ENCODE data around the gene GSTT2B.
"Not testable (repeated sequence)": the region's sequence is repeated elsewhere in the genome, so short reads cannot be mapped to it uniquely, and the experiment has no call there.

Gene GSTT2B, protein sequence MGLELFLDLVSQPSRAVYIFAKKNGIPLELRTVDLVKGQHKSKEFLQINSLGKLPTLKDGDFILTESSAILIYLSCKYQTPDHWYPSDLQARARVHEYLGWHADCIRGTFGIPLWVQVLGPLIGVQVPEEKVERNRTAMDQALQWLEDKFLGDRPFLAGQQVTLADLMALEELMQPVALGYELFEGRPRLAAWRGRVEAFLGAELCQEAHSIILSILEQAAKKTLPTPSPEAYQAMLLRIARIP

DNA sequence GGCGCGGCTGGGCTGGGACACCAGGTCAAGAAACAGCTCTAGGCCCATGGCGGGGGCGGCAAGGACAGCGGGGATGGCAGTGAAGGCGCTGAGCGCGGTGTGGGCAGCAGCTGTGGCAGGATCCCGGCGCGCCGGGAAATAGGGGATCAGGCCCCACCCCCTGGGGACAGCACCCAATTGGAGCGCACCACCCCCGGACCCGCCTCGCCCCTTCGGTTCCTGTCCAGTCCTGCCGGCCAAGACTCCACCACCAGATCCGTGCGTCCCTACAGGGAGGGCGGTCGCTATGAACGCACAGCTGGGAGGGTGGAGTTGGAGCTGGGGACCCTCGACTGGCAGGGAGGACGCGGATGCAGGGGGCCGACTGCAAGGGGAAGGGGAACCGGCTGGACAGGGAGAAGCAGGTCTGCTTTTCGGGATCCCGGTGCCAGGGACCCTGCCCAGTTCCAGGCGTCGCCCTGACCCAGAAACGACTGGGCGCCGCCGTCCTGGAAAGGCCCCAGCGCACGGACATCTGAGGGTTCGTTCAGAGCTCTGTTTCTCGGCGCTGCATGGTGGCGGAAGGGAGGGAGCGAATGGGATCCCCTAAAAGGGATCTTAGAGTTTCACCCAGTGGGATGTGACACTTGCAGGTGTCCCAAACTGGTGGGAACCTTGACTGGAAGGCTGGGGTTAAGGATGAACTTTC, at the start of gene GSTT2B:
TSS of gene GSTT2B (minus strand) at position 112 of the 688 bp plus-strand sequence. CDS start at position 48, 64 bp downstream.
- DNase-seq: not testable (repeated sequence)

DNA sequence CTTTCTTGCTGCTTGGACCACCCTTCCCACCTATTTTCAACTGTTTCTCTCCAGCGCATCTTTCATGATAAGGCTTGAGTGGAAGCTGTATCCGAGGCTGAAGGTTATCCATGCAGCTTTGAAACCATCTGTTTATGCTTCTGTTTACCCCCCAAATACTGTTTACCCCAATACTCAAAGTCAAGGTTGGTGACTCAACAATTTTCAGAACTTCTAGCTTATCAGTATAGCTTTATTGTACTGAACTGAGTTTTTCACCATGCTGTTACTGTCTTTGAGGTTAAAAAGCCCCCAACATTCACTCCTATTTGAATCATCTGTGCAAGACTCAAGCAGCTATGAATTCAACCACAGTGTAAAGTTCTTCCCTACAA, 49.0 kb upstream of the GSTT2B start:
- no peak for DNase-seq

- DNase-seq: no peak
Measured at GRCh38 chr22:24009227-24010017, 48.4 kb upstream of the GSTT2B start.

GRCh38 chr22:24008381-24009226, 47.6 kb upstream of the GSTT2B start:
- DNase-seq: no peak

- no peak for DNase-seq
Measured at GRCh38 chr22:24008022-24008283, 47.0 kb upstream of the GSTT2B start.

- DNase-seq: no peak
Measured at GRCh38 chr22:24007253-24008021, 46.4 kb upstream of the GSTT2B start.

- DNase-seq: no peak
Measured at GRCh38 chr22:24006914-24007214, 45.9 kb upstream of the GSTT2B start.

DNA sequence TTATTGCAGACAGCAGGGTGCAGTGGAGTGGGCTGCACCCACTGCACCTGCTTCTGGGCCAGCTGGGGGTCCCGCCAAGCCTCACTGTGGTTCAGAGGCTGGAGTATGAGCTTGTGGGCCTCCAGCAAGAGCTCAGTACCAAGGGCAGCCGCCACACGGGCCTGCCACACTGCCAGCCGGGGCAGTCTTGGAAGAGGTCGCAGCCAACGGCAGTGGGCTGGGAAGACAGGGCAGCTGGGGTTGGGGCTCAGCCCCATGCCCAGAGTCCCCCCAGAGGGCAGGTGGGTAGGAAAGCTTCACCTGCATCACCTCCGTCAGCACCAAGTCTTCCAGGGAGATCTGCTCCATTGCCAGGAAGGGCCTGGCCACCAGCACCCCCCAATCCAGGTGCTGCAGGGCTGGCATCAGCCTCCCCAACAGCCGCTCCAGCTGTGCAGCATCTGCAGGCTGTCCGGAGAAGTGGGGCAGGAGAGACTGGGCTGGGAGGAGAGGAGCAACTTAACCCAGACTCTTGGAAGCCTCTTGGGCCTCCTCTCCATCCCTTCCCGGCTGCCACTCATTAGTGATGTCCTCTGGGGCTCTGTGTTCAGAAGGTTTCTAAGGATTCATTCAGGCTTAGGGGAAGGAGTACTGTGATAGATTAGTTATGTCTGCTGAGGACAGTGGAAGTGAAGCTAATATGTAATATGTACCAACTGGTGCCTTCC, 45.4 kb upstream of the GSTT2B start:
- DNase-seq: no peak

GRCh38 chr22:24005201-24005600, 44.2 kb upstream of the GSTT2B start, which contains the start of gene GSTT4:
GSTT4 (minus strand) TSS chr22:24005453; CDS start chr22:24005356, 97 bp downstream.
- DNase-seq: no peak

DNA sequence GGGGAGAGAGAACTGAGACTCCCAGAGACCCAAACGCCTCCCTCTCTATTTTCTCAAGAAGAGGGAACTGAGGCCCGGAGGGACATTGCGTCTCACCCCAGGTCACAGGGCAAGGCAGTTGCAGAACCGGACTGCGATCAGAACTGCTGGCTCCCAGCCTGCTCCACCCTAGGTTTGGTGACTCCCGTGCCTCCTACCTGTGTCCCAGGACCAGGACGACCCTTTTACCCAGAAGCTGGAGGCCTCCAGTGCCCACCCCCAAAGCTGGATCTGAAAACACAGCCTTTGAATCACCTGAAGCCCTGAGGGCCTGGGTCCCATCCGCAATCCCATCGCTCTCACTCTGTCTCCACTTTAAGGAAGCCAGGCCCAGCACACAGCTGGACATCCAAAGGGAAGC, 42.9 kb upstream of the GSTT2B start:
- DNase-seq: no peak

DNA sequence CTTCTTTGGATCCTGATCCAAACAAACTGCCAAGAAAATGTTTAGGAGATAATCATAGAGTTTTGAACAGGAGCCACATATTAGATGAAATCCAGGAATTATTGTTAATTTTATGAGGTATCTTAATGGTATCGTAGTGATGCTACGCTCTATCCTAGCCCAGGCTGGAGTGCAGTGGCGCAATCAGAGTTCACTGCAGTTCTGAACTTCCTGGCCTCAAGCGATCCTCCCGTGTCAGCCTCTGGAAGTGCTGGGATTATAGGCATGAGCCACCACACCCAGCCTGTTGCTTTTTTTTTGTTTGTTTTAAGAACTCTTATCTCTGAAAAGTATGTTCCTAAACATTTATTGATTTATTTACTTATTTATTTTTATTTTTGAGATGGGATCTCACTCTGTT, 41.9 kb upstream of the GSTT2B start:
- no peak for DNase-seq

- no peak for DNase-seq
Measured at GRCh38 chr22:24002272-24002671, 41.3 kb upstream of the GSTT2B start.

DNA sequence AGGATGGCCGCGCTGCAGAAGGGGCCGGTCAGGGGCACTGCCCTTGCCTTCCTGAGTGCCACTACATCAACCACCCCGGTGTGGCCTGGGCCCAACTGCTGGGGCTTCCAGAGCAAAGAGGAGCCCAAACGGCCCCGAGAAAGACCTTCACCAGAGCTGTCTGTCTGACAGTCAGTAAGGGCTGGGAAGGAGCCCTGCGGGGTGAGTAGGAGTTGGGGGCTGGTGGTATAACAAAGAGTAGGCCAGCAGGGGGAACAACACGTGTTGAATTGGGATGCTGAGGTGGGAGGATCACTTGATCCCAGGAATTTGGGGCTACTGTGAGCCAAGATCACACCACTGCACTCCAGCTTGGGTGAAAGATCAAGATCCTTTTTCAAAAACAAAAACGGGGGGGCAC, 40.3 kb upstream of the GSTT2B start:
- no peak for DNase-seq

DNA sequence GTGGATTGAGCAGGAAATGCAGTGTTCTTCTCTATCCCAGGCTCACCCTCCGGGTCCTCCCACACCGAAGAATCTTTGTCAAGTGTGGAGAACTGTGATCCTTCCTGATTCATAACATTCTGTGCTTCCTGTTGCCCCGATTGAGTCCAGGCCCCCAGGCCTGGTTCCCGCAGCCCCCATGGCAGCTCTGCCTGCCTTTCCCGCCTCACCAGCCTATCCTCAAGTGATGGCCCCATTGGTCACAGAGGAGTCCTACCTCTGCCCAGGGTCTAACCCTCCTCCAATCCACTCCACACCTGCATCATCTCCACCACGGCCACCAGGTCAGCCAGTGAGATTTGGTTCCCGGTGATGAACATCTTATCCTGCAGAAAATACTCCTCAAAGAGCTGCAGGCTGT, 38.8 kb upstream of the GSTT2B start:
- DNase-seq: not testable (repeated sequence)

DNA sequence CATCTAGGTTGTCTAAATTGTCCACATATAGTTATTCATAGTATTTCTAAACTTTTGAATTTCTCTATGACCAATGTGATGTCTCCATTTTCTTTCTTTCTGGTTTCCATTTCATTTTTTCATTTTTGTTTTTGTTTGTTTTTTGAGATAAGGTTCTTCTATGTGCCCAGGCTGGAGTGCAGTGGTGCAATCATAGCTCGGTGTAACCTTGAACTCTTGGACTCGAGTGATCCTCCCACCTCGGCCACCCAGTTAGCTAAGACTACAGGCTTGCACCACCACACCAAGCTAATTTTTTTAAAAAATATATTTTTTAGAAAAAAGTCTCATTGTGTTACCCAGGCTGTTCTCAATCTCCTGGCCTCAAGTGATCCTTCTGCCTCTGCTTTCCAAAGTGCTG, 36.1 kb upstream of the GSTT2B start:
- no peak for DNase-seq

DNA sequence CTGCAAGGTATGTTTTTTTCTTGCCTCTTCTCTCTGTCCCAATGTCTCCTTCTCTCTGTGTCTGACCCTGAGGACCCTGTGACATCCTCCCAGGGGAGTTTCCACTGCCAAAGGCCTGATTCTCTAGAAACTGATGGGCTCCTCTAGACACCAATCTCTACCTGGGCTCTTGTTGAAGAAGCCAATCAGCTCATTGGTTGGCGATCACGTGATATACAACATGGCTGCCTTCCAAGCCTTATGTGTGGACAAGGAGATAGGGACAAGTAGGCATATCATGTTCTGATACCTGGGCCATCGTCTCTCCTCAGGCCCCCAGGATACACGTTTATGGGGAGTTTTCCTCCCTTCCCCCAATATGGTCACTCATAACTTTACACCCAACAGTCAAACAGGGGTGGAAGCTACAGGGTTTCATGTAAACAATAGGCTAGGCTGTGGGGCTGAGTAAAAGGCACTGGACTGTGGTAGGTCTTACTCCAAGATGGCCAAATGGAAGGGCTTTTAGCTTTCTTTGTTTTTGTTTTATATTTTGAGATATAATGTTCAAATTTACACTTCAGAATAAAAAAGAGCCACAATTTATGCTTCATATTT, 32.7 kb upstream of the GSTT2B start:
- DNase-seq: not testable (repeated sequence)

GRCh38 chr22:23993080-23993479, 32.1 kb upstream of the GSTT2B start:
- not testable (repeated sequence) for DNase-seq

DNA sequence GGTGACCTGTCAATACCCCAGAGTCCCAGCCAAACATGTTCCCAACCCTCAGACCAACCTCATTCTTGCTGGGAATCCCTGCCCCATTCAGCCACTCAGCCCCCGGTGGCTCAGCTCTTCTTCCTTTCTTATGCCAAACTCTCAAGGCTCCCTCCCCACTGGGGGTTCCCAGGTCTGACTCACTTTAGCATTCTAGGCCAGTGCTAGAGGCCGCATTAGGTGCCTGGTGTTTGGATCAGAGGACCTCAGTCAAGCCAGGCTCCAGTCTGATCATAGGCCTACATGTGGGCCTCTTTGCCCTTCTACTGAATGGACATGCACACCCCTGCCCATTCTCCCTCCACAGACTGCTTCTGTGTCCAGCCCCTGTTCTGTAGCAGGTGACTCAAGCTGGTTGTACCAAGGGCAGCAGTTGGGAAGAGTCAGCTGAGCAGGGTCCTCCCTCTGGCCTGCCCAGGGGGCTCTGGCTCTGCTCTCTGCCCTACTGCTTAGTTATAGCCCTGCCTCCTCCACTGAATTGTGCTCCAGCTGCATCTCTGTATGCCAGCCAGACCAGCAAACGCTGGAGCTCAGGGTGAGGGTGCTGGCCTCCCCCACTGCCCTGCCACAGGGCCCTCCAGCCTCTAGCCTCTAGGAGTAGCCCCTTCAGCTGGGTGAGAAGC, 28.7 kb upstream of the GSTT2B start:
- not testable (repeated sequence) for DNase-seq

- not testable (repeated sequence) for DNase-seq
Measured at GRCh38 chr22:23986538-23987178, 25.7 kb upstream of the GSTT2B start.

DNA sequence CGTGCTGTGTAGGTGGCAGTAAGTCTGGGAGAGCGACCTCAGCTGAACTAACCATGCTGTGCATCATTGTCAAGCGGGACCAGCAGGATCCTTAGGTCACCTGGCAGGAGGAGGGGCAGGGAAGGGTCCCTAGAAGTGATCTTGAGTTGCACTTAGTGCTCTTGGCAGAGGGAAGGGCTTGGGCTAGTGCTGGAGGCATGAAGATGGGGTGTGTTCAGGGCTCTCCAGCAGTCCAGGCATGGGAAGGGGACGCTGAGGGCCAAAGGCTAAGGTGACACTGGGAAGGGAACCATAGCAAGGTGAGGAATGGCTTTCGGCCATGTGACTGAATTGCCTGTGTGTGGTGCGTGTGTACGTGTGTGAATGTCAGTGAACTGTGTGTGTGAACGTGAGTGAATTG, 25.1 kb upstream of the GSTT2B start:
- not testable (repeated sequence) for DNase-seq

All from NCI-H1417 treated with DMSO at 0.1 percent for 48 hours (cell line).